ENCODE measurements around the gene UCN2.
"Not testable (repeated sequence)": the region's sequence is repeated elsewhere in the genome, so short reads cannot be mapped to it uniquely, and the experiment has no call there.

The UCN2 gene

GRCh38 chr3:48560648-48561018 is 2.9 kb downstream of the UCN2 start:
- DNase-seq = no peak

GRCh38 chr3:48558493-48559134 is 5.0 kb downstream of the UCN2 start:
- DNase-seq = no peak

DNA sequence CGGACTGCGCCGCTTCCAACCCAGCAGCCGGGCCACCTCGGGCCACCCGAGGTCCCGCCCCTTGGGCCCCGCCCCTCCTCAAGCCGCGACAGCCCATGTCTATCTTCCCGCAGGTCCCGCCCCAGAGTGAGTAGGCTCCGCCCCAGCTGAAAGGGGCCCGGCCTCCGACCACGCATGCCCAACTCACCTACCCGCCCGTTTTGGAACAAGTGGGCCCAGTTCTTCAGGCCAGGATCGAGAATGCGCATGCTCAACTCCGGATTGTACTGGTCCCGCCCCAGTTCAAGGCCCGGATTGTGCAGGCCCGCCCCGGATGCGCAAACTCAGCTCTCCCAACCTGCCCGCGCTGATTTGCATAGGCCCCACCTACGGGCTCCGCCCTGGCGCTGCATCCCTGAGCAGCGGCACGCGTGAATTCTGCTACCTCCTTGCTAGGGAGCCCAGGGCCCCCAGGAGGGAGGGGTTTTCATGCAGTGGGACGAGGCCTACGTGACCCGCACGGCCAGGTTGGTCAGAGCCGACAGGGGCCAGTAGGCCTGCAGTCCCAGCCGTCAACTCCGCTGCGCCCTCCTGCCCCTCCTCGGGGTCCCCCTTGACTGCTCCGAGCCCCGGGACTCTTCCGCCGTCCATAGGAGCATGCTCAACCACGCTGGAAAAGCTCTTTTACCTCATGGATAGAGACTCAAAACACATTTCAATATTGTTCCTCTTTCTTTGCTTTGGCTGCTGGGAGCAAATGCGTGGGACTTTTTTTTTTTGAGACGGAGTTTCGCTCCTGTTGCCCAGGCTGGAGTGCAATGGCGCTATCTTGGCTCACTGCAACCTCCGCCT is 6.6 kb downstream of the UCN2 start, which contains the start of gene PFKFB4:
Gene PFKFB4 (minus strand): TSS at position 8 of the 831 bp plus-strand sequence. CDS start 26 bp downstream, outside the sequence.
- DNase-seq = peak; percentile 88

- DNase-seq = no peak
These were observed 7.4 kb downstream of the UCN2 start for GRCh38 chr3:48555949-48556795.

GRCh38 chr3:48555231-48555948 is 8.2 kb downstream of the UCN2 start:
- DNase-seq = no peak

DNA sequence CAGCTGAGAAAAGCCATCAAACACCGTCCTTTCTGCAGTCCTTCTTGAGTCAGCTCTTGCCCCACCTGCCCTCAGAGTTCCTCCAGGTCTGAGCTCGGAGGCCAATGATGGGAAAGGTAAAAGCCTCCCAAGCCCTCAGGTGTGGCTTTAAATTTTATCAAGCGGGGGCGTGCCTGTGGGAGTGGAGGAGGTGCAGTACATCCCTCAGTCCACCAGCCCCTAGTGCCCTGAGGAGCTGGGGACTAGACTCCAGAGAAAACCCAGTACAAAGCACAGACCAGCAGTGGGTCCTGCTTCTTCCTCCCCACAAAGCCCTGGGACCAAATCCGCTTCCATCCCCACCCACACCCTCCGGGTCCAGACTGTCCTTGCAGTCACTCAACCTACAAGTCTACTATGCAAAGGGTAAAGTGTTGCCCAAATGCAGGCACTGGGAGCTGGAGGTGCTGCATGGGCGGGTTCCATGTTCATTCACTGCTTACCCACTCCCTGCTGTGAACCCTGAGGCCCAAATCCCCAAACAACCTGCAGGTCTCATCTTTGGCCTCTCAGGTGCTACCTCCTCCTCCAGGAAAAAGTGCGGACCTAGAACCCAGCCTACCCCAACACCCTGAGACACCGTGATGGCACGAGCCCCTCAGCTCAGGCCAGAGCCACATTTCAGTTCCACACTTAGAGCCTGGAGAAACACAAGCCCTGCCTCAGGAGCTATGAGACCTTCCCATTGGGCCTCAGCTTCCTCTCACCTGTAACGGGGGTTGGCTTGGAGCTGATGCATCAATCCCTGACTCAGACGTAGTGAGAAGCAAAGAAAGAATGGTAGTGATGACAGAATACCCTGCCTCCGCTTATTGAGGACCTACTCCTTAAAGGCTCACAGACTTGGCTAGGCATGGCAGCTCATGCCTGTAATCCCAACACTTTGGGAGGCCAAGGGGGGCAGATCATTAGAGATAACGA is 9.4 kb downstream of the UCN2 start:
- DNase-seq = no peak

- DNase-seq = no peak
These were observed 10.2 kb downstream of the UCN2 start for GRCh38 chr3:48553361-48553760.

DNA sequence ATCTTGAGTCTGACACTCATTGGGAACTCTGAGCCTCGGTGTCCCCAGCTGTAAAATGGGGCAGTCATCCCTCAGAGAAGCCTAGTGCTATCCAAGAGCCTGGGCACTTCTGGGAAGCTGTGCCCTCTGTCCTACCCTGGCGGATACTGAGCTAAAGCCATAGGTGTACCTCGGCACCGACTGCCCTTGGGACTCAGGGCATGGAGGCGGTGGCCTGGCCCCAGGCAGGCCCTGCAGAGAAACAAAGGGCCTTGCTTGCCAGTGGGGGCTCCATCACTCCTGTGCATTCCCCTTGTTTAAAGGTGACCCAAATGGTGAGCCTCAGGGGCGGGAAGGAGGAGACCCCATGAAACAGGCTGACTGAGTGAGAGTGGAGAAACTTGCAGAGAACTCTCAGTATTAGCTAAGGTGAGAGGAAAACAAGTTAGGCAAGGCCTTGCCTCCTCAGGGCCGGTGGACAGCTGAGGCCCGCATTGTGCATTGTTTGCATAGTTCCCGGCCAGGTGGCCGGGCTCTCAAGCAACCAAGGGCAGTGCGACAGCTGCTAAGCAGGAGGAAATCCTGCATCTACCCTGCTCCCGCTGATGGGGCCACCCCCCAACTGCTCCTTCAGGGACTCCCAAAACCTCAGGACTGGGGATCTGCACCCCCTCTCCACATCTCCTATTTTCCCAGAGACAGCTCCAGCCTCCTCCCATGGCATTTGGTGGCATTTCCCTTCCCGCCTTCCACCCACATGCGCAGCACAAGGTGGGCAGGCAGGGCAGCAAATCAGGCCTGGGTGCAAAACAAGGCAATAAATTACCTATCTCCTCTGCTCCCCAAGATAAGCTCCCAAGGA is 11.2 kb downstream of the UCN2 start:
- no peak for DNase-seq

GRCh38 chr3:48551651-48552050 is 11.9 kb downstream of the UCN2 start:
- not testable (repeated sequence) for DNase-seq

GRCh38 chr3:48548729-48549705 is 14.6 kb downstream of the UCN2 start:
- peak; percentile 8 for DNase-seq

- DNase-seq = no peak
These were observed 15.5 kb downstream of the UCN2 start for GRCh38 chr3:48548126-48548525.

GRCh38 chr3:48546203-48546829 is 17.3 kb downstream of the UCN2 start:
- no peak for DNase-seq

- DNase-seq = no peak
These were observed 19.4 kb downstream of the UCN2 start for GRCh38 chr3:48544141-48544540.

DNA sequence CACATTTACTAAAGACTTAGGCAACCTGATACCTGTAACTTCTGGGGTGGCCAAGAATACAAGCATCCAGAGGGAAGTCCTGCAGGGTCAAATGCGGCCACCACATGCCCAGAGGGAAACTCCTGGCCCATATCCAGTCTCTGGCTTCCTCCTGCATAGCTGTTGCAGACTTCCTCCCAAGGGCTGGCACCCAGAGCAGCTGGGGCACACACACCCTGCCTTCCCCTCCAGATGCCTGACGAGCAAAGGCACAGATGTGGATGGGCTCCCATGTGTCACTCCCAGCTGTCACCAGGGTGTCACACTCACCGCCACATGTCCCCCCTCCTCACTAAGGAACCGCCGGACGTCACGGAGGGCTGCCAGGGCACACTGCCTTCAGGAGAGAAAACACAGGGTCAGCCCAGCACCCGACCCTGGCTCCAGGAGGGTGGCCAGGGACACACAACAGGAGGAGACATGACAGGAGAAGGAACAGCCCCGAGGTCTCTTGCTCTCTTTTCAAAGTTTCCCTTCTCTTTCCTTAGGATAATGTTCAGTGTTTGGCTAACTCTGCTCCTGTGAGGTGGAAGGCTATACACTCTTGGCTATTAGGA is 20.2 kb downstream of the UCN2 start:
- no peak for DNase-seq

DNA sequence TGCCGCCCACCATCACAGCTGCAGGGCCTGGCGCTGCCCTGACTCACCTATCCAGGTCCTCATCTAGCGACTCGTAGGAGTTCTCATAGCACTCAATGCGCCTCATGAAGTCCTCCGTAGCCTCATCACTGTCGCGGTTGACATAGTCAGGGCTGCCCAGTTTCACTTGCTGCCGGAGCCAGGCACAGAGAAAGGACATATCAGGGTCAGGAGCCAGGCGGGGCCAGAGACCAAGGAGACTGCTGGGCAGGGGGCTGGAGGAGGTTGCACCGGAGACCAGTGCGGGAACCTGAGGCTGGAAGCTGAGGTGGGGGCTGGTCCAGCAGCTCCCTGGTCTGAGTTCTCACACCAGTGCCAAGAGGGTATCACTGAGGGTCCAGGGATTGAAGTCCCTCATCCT is 25.1 kb downstream of the UCN2 start:
- DNase-seq = no peak

GRCh38 chr3:48536785-48537184 is 26.8 kb downstream of the UCN2 start:
- DNase-seq = no peak

DNA sequence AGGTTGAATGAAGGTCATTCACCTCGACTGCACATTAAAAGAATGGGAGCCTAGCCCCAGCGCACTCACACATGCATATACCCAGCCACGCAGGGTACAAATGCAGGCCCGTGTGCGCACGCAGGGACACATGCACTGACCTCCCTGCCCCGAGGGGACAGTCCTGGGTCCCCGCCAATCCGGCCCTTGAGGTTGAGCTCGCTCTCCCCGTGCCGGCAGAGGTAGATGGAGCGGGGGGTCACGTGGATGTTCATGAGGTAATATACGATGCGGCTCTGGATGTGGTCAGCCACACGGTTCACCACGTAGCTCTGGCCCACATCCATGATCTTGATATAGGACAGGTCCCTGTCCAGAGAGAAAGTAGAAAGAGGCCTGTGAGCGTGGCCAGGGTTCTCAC is 27.5 kb downstream of the UCN2 start:
- no peak for DNase-seq

- no peak for DNase-seq
These were observed 28.0 kb downstream of the UCN2 start for GRCh38 chr3:48535578-48535977.

DNA sequence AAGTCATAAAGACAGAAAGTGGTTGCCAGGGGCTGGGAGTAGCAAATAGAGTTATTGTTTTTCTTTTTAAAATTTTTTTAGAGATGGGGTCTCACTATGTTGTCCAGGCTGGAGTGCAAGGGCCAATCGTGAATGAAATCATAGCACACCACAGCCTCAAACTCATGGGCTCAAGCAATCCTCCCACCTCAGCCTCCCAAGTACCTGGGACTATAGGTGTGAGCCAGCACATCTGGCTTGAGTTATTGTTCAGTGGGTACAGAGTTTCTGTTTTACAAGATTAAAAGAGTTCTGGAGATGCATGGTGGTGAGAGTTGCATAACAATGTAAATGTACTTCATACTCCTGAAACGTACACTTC is 30.6 kb downstream of the UCN2 start:
- no peak for DNase-seq
